Measurements from ENCODE around the gene ADGRV1.

DNA sequence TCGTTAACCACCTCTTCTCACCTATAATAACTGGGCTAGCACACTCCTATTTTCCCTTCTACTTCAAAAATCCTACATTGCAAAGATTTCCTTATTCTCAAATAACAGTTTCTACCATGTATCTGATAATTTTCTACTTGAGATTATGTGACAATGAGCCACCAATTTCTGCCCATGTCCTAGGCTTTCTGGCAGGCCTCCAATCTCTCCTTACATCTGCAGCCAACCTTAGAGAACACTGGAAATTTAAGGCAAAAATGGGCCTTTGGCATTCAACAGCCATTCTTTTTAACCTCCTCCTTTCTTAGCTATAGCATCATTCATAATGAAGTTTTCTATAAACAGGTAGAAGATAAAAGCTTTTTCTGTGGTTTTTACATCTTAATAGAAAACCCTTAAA lies 599.4 kb downstream of the ADGRV1 start:
- no peak for TF ChIP-seq CTCF (conservative IDR thresholded peaks at IDR 0.05; ENCODE audit: low read length)
- no peak for TF ChIP-seq EZH2phosphoT487 (IDR thresholded peaks at IDR 0.05; ENCODE audit: borderline replicate concordance, low read depth, low read length)
